ENCODE measurements around the gene EMC7.

The EMC7 gene

GRCh38 chr15:34038023-34038870, 63.4 kb downstream of the EMC7 start:
- DNase-seq (ENCODE audit: low read depth), result no peak
